GM18520 (cell line): ENCODE data around the gene ISOC2.
"Not testable (repeated sequence)": the region's sequence is repeated elsewhere in the genome, so short reads cannot be mapped to it uniquely, and the experiment has no call there.

Experiments
- ATAC-seq: cut with Tn5 transposase; IDR thresholded peaks from one replicate; pipeline ENCODE4 v1.9.1; 2021; ENCODE audit not compliant: unreplicated experiment

The ISOC2 gene

DNA sequence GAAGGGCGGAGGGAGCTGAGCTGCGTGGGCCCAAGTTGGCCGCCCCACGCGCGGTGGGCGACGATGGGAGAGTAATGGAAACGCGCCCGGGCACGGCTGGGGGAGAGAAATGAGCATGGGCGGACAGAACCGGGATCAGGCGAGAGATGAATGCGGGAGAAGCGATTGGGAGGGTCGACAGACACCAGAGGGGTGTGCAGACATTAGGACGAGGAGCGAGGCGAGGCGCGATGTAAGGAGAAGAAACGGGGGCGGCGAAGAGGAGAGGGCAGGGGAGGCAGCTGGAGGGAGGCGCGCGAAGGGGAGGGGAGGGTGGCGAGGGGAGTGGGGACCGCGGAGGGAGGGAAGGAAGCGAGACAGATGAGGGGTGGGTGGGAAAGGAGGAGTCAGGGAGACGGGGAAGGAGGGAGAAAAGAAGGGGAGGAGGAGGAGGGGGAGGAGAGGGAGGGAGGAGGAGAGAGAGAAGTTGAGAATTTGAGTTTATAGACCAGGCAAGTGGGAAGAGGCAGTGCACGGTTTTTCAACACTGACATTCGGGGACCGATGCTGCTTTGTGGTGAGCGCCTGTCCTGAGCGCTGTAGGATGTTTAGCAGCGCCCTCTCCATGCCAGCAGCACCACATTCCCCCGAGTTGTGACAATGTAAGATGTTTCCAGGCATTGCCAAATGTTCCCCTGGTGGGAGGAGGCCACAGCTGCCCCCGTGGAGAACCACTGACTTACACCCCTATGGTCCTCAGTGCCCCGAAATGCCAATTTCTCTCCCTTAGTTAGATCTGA is 18.2 kb downstream of the ISOC2 start, which contains the start of gene SHISA7:
Gene SHISA7, minus strand, starts transcription at position 256 of the 779 bp plus-strand sequence. CDS start 437 bp downstream, outside the sequence.
- ATAC-seq: no peak

GRCh38 chr19:55442372-55442961 is 19.0 kb downstream of the ISOC2 start:
- no peak for ATAC-seq

GRCh38 chr19:55441692-55442321 is 19.6 kb downstream of the ISOC2 start:
- no peak for ATAC-seq

- ATAC-seq: no peak
These were observed 20.1 kb downstream of the ISOC2 start for GRCh38 chr19:55441319-55441691.

DNA sequence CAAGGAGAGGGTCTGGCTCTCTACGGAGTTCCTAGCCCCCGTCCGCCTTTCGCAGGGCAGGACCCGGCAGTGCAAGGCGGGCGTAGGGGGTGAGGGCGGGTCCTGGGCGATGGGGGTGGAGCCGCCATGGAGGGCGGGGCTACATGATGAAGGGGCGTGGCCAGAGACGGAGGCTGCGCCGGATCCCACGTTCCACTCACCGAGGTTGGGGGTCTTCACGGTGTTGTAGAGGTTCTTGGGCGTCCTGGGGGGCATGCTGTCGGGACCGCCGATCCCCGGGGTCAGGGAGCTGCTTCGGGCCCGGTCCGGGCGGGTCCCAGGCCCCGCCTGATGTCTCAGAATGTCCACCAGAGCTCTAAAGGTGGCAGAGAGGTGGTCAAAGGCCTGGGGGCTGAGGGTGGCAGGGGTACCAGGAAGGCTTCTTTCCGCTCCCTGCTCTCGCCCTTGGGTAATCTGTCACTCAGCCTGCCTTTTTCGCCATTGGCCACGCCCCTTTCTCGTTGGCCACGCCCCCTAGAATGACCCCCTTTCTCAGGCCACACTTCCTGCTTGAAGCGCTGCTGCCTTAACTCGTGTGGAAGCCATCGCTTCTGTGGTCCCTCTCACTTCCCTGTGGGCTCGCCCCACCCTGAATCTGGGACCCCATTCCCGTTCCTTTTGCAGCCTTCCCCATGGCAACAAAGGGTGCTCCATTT is 20.9 kb downstream of the ISOC2 start:
- ATAC-seq: no peak

- ATAC-seq: no peak
These were observed 22.4 kb downstream of the ISOC2 start for GRCh38 chr19:55439052-55439451.

DNA sequence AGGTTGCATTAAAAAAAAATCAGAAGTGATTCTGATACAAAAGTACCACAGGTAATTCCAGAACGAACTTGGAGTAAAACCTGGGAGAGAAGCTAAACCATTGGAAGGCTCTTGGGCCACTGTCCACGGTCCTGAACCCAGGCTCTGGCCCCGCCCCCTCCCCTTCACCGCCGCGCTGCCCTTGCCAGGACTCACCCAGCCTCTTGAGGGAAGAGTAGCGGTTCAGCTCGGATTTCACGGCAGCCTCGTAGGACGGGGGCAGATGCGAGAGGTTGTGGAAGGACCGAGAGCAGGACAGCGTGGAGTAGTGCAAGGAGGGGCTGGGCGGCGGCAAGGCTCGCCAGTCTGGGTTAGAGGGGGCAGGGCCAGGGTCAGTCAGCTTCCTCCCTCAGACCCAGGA is 24.0 kb downstream of the ISOC2 start:
- ATAC-seq: no peak

DNA sequence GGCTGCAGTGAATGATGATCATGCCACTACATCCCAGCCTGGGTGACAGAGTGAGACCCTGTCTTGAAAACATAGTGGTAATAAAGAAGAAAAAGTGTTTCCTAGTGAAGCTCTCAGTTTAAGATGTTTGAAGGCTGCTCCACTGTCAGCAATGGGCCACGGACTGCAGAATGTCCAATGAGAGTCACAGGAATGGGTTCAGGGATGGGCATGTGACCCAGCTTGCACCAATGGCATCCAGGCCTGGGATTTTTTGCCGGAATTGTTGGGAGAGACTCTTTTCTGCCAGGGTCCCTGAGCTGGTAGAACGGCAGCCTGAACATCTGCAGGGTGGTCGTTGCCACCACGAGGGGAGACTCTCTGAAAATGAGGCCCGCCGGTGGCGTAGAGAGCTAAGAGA is 24.6 kb downstream of the ISOC2 start:
- ATAC-seq: no peak

DNA sequence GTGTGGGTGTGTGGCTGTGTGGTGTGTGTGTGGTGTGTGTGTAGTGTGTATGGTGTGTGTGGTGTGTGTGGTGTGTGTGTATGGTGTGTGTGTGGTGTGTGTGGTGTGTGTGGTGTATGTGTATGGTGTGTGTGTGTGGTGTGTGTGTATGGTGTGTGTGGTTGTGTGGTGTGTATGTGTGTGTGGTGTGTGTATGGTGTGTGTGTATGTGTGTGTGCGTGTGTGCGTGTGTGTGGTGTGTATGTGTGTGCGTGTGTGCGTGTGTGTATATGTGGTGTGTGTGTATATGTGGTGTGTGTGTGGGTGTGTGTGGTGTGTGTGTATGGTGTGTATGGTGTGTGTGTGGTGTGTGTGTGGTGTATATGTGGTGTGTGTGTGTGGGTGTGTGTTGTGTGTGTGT is 26.4 kb downstream of the ISOC2 start:
- no peak for ATAC-seq

DNA sequence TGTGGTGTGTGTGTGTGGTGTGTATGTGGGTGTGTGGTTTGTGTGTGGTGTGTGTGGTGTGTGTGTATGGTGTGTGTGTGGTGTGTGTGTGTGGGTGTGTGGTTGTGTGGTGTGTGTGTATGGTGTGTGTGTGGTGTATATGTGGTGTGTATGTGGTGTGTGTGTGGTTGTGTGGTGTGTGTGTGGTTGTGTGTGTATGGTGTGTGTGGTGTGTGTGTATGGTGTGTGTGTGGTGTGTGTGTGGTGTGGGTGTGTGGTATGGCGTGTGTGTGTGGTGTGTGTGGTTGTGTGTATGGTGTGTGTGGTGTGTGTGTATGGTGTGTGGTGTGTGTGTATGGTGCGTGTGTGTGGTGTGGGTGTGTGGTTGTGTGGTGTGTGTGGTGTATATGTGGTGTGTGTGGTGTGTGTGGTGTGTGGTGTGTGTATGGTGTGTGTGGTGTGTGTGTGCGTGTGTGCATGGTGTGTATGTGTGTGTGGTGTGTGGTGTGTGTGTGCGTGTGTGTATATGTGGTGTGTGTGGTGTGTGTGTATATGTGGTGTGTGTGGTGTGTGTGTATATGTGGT is 27.0 kb downstream of the ISOC2 start:
- ATAC-seq: no peak

DNA sequence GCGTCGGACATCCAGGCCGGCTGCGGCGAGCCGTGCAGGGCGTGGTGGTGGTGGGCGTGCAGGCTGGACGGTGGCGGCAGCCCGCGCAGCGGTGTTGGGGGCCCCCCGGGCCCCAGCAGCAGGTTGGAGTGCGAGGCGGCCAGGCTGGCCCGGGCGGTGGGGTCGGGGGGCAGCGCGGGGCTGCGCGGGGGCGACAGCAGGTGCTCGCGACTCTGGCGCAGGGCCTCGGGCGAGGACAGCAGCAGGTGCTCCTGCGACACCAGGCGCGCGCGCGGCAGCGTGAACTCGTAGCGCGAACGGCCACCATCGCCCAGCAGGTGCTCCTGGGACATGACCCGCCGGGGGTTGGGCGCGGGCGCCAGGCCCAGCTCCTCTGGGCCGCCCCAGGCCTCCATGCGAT is 28.1 kb downstream of the ISOC2 start:
- ATAC-seq: no peak

DNA sequence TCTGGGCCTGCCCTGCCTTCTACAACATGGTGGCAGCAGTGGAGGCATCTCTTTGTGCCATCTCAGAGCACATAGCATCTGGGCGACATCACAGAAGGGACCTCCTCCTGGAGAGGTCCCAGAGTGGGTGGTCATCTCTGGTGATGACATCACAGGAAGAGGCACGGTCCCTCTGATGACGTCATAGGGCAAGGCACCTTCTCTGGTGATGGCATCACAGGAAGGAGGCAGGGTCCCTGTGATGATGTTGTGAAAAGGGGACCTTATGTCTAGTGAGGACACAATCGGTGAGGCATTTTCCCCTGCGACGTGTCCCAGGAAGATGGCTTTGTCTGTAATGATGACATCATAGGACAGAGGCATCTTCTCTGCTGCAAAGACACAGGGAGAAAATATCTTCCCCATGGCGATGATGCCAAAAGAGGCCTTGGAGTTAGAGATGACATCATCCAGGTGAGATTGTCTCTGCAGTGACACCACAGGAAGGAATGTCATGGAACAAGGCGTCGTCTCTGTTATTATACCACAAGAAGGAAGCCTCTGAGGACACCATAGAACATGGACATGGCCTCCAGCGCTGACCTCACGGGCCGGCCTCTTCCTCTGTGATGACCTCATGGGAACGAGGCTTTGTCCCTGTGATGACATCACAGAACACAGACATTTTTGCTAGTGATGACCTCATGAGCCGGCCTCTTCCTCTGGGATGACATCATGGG is 29.0 kb downstream of the ISOC2 start:
- no peak for ATAC-seq

- no peak for ATAC-seq
These were observed 30.3 kb downstream of the ISOC2 start for GRCh38 chr19:55431183-55431582.

DNA sequence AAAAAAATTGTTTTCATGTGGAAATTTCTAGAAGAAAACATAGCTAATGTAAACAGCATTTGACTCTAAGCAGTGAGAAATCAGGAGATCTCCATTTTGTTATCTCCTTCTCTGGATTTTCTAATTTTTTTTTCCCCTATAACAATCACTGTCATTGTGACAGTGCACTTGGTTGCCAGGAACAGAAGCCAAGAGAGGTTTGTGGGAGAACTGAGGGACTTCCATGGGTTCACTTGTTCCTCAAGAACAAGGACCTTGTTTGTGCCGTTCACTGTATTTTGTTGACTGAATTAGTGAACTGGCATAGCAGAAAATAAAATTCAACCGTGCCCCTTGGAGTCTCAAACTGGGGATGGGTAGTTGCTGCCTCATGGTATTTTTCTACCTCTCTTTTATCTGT is 35.4 kb downstream of the ISOC2 start:
- ATAC-seq: no peak

GRCh38 chr19:55424518-55424917 is 36.9 kb downstream of the ISOC2 start:
- no peak for ATAC-seq

- no peak for ATAC-seq
These were observed 38.0 kb downstream of the ISOC2 start for GRCh38 chr19:55423225-55424005.

GRCh38 chr19:55421281-55421680 is 40.2 kb downstream of the ISOC2 start:
- ATAC-seq: not testable (repeated sequence)

DNA sequence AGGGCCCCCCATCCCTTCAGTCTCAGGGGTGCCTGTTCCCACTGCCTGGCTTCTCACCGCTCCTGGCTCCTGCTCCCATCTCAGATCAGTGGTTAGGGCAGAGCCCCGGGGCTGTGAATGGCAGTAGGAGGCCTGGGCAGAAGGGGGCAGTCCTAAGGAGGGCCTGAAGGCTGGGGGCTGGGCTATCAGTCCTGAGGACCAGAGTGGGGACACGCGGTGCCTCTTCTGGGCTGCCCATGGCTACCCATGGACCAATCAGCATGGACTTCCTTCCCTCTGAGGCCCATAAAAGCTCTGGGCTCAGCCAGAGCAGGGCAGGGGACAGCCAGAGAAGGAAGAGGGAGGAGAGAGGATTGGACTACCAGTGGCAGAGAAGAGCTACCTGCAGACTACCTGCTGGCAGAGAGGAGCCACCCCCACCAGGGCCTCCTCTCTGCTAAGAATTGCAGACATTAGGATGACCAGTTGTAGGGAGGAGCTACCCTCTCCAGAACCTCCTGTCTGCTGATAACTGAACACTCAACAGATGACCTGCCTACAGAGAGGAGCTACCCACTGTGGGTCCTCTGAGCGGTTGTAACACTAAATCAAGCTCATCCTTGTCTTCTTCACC is 41.7 kb downstream of the ISOC2 start:
- no peak for ATAC-seq

DNA sequence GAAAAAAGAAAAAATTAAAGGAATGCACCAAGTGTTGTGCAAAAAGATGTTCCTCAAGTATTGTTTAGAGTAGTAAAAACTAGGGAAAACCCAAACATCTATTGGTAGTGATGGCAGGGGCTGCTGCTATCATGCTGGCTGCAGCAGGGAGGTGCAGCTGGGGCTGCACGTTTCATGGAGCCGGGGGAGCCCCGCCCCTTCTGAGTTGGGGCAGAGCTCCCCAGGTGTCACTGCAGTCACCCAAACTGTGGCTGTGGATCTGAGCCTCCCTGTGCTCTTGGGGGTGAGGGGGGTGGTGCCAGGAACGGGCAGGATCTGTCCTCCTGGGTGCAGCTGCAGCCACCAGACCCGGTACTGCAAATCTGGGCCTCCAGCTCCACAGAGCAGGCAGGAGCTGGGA is 42.3 kb downstream of the ISOC2 start:
- ATAC-seq: no peak
